Pancreas (tissue), 10 donors: Measurements from ENCODE around the gene TLX2. TPM values are rescaled to one million over a fixed set of nuclear protein-coding genes. Genes with fewer than 3 reads are reported as not detected.
"Not testable (repeated sequence)": the region's sequence is repeated elsewhere in the genome, so short reads cannot be mapped to it uniquely, and the experiment has no call there.

Source experiments
- ATAC-seq, 4 donors: fragments of 200-7000 bp; cut with Tn5 transposase; one replicate each; pipeline versions ENCODE4 v1.8.0 to v1.9.1; 2020; ENCODE audit warnings: mild to moderate bottlenecking in 4 of 4, moderate library complexity in 4 of 4
- DNase-seq, 6 donors: peaks; one replicate each; pipeline ENCODE4 v3.0.0-alpha.2; 2020
- FAIRE-seq: peaks from 2 replicates; lab custom pipeline; 2012; peaks lifted over from hg19 to GRCh38; lab: Jason Lieb, UNC
- H3K27ac ChIP-seq, 4 donors: fragments of 200-600 bp; sonication (generic); 1 replicate in 3 of 4; 2 replicates in 1 of 4; pipeline versions ENCODE4 v1.5.0 to v1.8.0; 2020
- H3K27me3 ChIP-seq, 4 donors: fragments of 200-600 bp; one replicate each; pipeline ENCODE4 v1.8.0; 2021
- H3K36me3 ChIP-seq, 3 donors: fragments of 200-600 bp; sonication (generic) in 1 of 3; one replicate each; pipeline versions ENCODE4 v1.5.0 to v1.8.0; 2020 to 2021
- H3K4me1 ChIP-seq, 3 donors: fragments of 200-600 bp; one replicate each; pipeline ENCODE4 v1.8.0; 2021
- H3K4me3 ChIP-seq, 4 donors: fragments of 200-600 bp; sonication (generic) in 2 of 4; one replicate each; pipeline versions ENCODE4 v1.5.0 to v1.8.0; 2020 to 2021
- H3K9me3 ChIP-seq, 4 donors: fragments of 200-600 bp; one replicate each; pipeline ENCODE4 v1.8.0; 2021
- WGBS, 2 donors: extraction: QIAGEN DNeasy Blood & Tissue Kit; methylation state at CpG; one replicate each; pipeline ENCODE4 v1.1.7; 2013; 5-methylcytosine and 5-hydroxymethylcytosine counted together
- intact Hi-C, 3 donors: fragments of 100-400 bp; cut with DNase I; formaldehyde crosslinking; loops; one replicate each; pipeline versions ENCODE4 v1.11.1 to v1.14.2; 2022
- polyA plus RNA-seq, 2 donors: library from polyadenylated mRNA; stranded (reverse); fragments of 200-250 nt; gene quantifications; one replicate each; pipeline ENCODE4 v1.2.3, GENCODE V29; 2013
- total RNA-seq, 6 donors: library from RNA; stranded (reverse); fragmentation: NEBNext Ultra II Directional in 4 of 6; extraction: Animal tissue kit (Norgen Biotek cat#: 25700) in 4 of 6; gene quantifications; one replicate each; pipeline versions ENCODE4 v1.2.1 to v1.2.4, GENCODE V29; 2021 to 2023
- TF ChIP-seq, protein P1 (sequence below), 4 donors: fragments of 200-600 bp; sonication (generic) in 3 of 4; IDR thresholded peaks; one replicate each; pipeline versions ENCODE4 v1.5.0 to v1.8.0; 2021; ENCODE audit warnings: antibody characterized with exemption in 4 of 4
- donor health status: healthy with polysubstance abuse.
- donor health status: DM: no; HTN: no; CAD: no; lungs with moderate emphysema.
- donor health status: DM: no; HTN: no; CAD: no.
- donor health status: control.
- donor health status: control.
- donor health status: Bipolar disorder and iron deficiency.
- donor health status: DM: yes; HTN: yes; CAD: no.
- donor health status: DM: no; HTN: no; CAD: no.
- donor health status: DM: no; HTN: no; CAD: no.
- donor health status: DM: yes; HTN: yes; CAD: no.

The TLX2 gene
- total and polyA plus RNA-seq, 8 donors: 0.12 TPM; not detected in 7

DNA sequence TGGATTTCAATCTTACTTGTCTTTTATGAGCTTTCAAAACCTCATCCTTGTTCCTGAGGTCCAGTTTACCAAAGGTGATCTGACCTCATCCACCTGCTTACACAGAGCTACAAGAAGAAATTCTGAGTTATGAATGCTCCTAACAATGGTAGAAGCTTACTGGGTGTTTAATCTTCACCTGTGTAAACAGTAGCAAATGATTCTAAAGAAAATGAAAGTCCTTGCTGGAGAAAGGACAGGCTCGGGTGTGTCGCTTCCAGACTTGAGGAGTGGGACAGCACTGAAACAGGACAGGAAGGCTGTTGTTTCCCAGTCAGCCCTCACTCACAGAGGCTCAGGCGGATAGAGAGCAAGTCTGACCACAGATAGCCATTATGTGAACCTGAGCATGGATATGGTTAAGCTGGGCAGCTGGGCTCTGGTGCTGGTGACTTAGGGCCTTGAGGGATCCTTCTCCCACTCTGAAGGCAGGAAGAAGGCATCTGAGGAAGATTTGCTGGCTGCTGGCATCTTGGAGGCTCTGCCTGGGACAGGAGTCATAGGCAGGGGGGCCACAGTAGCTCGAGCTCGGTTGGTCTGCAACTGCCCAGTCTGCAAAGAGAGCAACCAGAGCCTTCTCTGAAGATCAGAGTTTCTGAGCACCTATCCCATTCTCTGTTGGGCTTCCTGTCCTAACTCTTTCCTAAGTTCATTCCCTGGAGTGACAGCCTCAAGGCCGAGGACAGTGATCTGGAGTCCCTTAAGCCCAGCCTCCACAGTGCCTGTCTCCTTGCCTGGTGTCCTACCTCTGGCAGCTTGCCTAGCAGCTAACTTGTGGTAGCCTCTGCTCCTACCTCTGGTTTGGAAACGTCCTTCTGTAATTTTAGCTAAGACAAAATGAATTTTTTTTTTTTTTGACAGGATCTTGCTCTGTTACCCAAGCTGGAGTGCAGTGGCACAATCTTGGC lies 44.3 kb downstream of the TLX2 start:
- DNase-seq (no peak), FAIRE-seq (no peak), ATAC-seq (no peak)
- intact Hi-C loops: no loop called here
- Histone ChIP-seq H3K36me3 (no peaks in the 10 kb centered on the region), H3K27ac (no peak overlapping the region), H3K27me3 (no peaks in the 10 kb centered on the region), H3K4me3 (no peak overlapping the region), H3K4me1 (no peaks in the 10 kb centered on the region), H3K9me3 (no peaks in the 10 kb centered on the region)
- 57 to 63% methylated on average over 7 of the region's 7 CpGs for WGBS, 2 donors
- TF ChIP-seq, protein P1, sequence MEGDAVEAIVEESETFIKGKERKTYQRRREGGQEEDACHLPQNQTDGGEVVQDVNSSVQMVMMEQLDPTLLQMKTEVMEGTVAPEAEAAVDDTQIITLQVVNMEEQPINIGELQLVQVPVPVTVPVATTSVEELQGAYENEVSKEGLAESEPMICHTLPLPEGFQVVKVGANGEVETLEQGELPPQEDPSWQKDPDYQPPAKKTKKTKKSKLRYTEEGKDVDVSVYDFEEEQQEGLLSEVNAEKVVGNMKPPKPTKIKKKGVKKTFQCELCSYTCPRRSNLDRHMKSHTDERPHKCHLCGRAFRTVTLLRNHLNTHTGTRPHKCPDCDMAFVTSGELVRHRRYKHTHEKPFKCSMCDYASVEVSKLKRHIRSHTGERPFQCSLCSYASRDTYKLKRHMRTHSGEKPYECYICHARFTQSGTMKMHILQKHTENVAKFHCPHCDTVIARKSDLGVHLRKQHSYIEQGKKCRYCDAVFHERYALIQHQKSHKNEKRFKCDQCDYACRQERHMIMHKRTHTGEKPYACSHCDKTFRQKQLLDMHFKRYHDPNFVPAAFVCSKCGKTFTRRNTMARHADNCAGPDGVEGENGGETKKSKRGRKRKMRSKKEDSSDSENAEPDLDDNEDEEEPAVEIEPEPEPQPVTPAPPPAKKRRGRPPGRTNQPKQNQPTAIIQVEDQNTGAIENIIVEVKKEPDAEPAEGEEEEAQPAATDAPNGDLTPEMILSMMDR (IDR thresholded peaks at IDR 0.05): no peak

DNA sequence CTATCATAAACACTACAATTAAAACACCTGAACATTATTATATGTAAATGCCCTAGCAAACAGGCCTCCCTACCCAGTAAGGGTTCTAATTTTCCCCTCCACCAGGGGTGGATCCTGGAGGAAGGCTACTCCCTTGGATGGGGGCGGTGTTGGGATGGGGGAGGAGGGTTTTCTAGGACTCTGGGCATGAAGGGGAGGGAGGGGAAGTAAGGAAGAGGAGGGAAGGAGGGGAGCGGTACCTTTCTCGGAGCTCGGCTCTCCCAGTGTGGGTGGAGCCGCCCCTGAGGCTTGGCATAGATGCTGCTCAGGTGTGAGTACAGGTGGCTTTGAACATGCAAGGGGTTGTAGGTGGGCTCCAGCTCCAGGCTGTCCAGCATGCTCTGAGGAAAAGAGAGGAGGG lies 45.7 kb downstream of the TLX2 start:
- 50 to 63% methylated on average over 5 of the region's 5 CpGs for WGBS, 2 donors
- ATAC-seq: no peak
- H3K4me1 ChIP-seq: no peaks in the 10 kb centered on the region
- TF ChIP-seq, protein P1 (IDR thresholded peaks at IDR 0.05): no peak
- H3K9me3 ChIP-seq: no peaks in the 10 kb centered on the region
- FAIRE-seq: no peak
- no peaks in the 10 kb centered on the region for H3K36me3 ChIP-seq
- no peak for DNase-seq
- H3K4me3 ChIP-seq: no peak overlapping the region
- H3K27ac ChIP-seq: no peak overlapping the region
- no peaks in the 10 kb centered on the region for H3K27me3 ChIP-seq
- intact Hi-C loops: no loop called here

DNA sequence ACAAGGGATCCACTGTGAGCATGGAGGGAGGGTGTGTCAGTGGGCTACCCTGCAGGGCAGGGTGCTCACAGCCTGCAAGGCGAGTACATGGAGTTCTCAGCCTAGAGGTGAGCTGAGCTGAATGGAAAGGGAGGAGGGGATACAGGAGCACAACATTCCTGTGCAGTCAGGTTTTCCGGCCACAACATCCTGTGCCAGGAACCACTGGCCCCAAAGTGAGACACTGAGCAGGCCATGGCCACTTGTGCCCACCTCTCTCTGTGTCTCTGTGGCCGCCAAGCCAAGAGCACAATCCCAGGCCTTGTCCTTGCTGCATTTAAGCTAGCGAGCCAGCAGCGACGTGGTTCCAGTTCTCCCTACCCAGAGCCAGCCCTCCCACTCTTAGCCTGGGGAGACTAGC lies 46.3 kb downstream of the TLX2 start:
- intact Hi-C loops: no loop called here
- no peak overlapping the region for H3K4me3 ChIP-seq
- no peak overlapping the region for H3K27ac ChIP-seq
- no peaks in the 10 kb centered on the region for H3K36me3 ChIP-seq
- H3K27me3 ChIP-seq: no peaks in the 10 kb centered on the region
- WGBS, 2 donors: 42 to 58% methylated on average over 6 of the region's 6 CpGs
- ATAC-seq (no peak), FAIRE-seq (no peak), DNase-seq (no peak)
- no peaks in the 10 kb centered on the region for H3K4me1 ChIP-seq
- H3K9me3 ChIP-seq: no peaks in the 10 kb centered on the region
- TF ChIP-seq, protein P1 (IDR thresholded peaks at IDR 0.05): no peak

DNA sequence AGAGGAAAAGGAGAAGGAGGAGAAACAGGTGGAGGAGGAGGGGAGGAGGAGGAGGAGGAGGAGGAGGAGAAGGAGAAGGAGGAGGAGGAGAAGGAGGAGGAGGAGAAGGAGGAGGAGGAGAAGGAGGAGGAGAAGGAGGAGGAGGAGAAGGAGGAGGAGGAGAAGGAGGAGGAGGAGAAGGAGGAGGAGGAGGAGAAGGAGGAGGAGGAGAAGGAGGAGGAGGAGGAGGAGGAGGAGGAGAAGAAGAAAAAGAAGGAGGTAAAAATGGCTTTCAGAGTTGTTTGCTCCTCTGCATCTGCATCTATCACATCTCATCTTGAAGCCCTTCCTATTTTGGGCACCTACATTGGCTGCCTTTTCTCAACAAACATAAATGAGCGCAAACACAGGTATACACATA lies 46.8 kb downstream of the TLX2 start:
- ATAC-seq, intact Hi-C loops, H3K27ac ChIP-seq, H3K4me3 ChIP-seq, H3K27me3 ChIP-seq, H3K9me3 ChIP-seq, H3K4me1 ChIP-seq, DNase-seq, FAIRE-seq, H3K36me3 ChIP-seq: not testable (repeated sequence)
- WGBS, 2 donors: 85 to 100% methylated on average over 1 of the region's 1 CpG

DNA sequence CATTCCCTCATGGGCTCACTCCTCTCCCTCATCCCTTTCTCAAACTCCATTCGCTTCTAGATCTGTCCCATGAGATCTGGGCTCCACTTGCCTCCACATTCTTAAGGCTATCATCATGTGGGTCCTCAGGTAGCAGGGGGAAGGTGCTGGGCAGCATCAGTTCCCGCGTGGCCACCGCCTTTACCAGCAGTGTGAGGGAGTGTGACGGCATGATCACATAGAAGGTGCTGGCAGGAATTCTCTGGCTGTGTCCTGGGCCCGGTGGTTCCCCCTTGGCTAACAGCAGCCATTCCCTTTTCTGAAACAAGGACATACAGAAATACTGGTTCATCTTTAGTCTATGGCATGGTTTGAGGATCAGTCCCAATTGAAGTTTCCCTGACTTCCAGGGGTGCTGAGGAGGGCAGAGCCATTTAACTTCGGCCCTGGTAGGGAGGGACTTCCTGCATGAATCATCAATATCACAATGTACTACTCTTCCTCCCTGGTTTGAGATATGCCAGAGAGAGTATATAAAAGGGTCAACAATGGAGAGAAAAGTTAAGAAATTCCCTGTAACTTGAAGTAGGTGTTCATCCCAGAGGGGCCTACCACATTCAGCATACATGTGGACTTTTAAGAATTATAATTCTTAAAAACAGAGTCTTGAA lies 48.0 kb downstream of the TLX2 start:
- 65 to 78% methylated on average over 7 of the region's 7 CpGs for WGBS, 2 donors
- FAIRE-seq: no peak
- H3K4me1 ChIP-seq: no peaks in the 10 kb centered on the region
- TF ChIP-seq, protein P1 (IDR thresholded peaks at IDR 0.05): no peak
- no peaks in the 10 kb centered on the region for H3K27me3 ChIP-seq
- H3K4me3 ChIP-seq: no peak overlapping the region
- no peak overlapping the region for H3K27ac ChIP-seq
- no peak for DNase-seq
- no peak for ATAC-seq
- intact Hi-C loops: no loop called here
- H3K36me3 ChIP-seq: no peaks in the 10 kb centered on the region
- no peaks in the 10 kb centered on the region for H3K9me3 ChIP-seq
